ENCODE data around the gene EFCAB10.

DNA sequence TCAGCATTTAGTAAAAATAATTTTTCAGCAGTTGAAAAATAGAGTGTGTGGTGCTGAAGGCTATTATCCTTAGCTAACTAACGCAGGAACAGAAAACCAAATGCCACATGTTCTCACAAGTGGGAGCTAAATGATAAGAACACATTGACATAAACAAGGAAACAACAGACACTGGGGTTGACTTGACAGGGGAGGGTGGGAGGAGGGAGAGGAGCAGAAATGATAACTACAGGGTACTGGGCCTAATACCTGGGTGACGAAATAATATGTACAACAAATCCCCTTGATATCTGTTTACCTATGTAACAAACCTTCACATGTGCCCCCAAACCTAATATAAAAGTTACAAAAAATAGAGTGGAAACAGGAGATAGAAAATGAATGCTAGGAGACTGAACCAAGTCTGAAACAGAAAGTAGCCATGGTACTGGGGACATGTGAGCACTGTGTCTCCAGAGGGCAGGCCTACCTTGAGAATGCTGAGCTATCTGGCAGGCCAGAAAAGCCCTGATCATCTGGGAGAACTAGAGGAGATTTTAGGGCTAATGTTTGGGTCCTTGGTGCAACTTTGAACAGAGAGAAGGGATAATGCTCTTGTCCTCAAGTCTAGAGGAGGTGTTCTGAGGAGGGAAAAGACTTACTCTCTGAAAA, 4.7 kb upstream of the EFCAB10 start:
- TF ChIP-seq, protein P1, sequence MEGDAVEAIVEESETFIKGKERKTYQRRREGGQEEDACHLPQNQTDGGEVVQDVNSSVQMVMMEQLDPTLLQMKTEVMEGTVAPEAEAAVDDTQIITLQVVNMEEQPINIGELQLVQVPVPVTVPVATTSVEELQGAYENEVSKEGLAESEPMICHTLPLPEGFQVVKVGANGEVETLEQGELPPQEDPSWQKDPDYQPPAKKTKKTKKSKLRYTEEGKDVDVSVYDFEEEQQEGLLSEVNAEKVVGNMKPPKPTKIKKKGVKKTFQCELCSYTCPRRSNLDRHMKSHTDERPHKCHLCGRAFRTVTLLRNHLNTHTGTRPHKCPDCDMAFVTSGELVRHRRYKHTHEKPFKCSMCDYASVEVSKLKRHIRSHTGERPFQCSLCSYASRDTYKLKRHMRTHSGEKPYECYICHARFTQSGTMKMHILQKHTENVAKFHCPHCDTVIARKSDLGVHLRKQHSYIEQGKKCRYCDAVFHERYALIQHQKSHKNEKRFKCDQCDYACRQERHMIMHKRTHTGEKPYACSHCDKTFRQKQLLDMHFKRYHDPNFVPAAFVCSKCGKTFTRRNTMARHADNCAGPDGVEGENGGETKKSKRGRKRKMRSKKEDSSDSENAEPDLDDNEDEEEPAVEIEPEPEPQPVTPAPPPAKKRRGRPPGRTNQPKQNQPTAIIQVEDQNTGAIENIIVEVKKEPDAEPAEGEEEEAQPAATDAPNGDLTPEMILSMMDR (conservative IDR thresholded peaks at IDR 0.05; ENCODE audit: low read depth, low read length): no peak
- no peak for TF ChIP-seq EZH2phosphoT487 (IDR thresholded peaks at IDR 0.05; ENCODE audit: borderline replicate concordance, low read length)
- no peak for TF ChIP-seq EZH2 (IDR thresholded peaks at IDR 0.05; ENCODE audit: low read length, unreplicated experiment)

All from PC-3 (cell line).